ENCODE measurements around the gene LYSMD2. TPM values are rescaled to one million over a fixed set of nuclear protein-coding genes. Genes with fewer than 3 reads are reported as not detected.

Gene LYSMD2
- total and polyA plus RNA-seq, 9 of the 15 experiments (the other 6 are each of a cell fraction or from before 2014, with no cell fraction given) = 4.3 to 30.3 (median 9.8) TPM

- TF ChIP-seq HOMEZ (CRISPR knock-in tag; IDR thresholded peaks at IDR 0.05) (no peak), ZBTB43 (CRISPR knock-in tag; IDR thresholded peaks at IDR 0.05) (no peak), ZZZ3 (IDR thresholded peaks at IDR 0.05) (no peak), ATF1 (CRISPR knock-in tag; IDR thresholded peaks at IDR 0.05) (peak; percentile 89), ATF1 (tag; IDR thresholded peaks at IDR 0.05) (peak; percentile 95), MCM7 (IDR thresholded peaks at IDR 0.05) (no peak), KAT7 (CRISPR knock-in tag; IDR thresholded peaks at IDR 0.05; ENCODE audit: borderline replicate concordance) (no peak; the same call in 1 of the 2 replicates), XRCC4 (IDR thresholded peaks at IDR 0.05; ENCODE audit: extremely low read depth, insufficient read depth, insufficient read length) (no peak), MAZ (CRISPR knock-in tag; conservative IDR thresholded peaks at IDR 0.05 in 1 of 2, IDR thresholded peaks at IDR 0.05 in 1 of 2) (peak; percentile 79 to 98), HSF4 (CRISPR knock-in tag; IDR thresholded peaks at IDR 0.05; ENCODE audit: borderline replicate concordance) (no peak), ARID2 (IDR thresholded peaks at IDR 0.05) (0 out of 2 replicates have a peak, but pooled peaks have one; percentile 22), HIVEP1 (CRISPR knock-in tag; IDR thresholded peaks at IDR 0.05) (no peak), ZNF644 (tag; IDR thresholded peaks at IDR 0.05; ENCODE audit: low read depth) (peak; percentile 92), TFAP4 (CRISPR knock-in tag; IDR thresholded peaks at IDR 0.05; ENCODE audit: borderline replicate concordance) (peak; percentile 90), UBTF (IDR thresholded peaks at IDR 0.05; ENCODE audit: borderline replicate concordance in 1 of 2, low read depth in 2 of 2, low read length in 2 of 2) (peak in 1 of 2 experiments; percentile 75; a peak in 1 of 4 replicates), CCNT2 (IDR thresholded peaks at IDR 0.05; ENCODE audit: borderline replicate concordance, extremely low read depth, insufficient read length, low read depth, low read length) (peak; percentile 32), ETV5 (CRISPR knock-in tag; IDR thresholded peaks at IDR 0.05; ENCODE audit: low read depth) (peak; percentile 92), TARDBP (IDR thresholded peaks at IDR 0.05) (no peak), E2F1 (CRISPR knock-in tag; IDR thresholded peaks at IDR 0.05) (peak; percentile 77; the same call in 1 of the 2 replicates), SMARCC2 (IDR thresholded peaks at IDR 0.05; ENCODE audit: low read depth) (peak; percentile 32; the same call in 1 of the 2 replicates), L3MBTL2 (IDR thresholded peaks at IDR 0.05) (peak; percentile 89)
Observed at GRCh38 chr15:51681303-51681963, 56.0 kb downstream of the LYSMD2 start, which contains the start of gene SCG3 (continued).

Data from K562 (cell line).